AG10803 (cell line): ENCODE measurements around the gene TSPEAR.

ENCODE experiments used
- DNase-seq: peaks from one replicate; pipeline ENCODE4 v3.0.0; 2010; ENCODE audit warnings: low read depth
- H3K4me3 ChIP-seq: 2 replicates; pipeline ENCODE4 v1.5.1; 2011; ENCODE audit warnings: mild to moderate bottlenecking, low read length, control low read depth
- TF ChIP-seq, protein P1 (sequence below): conservative IDR thresholded peaks from 2 replicates; pipeline ENCODE4 v1.5.1; 2011; ENCODE audit warnings: mild to moderate bottlenecking, low read length, control low read depth, inconsistent platforms

TSPEAR gene

DNA sequence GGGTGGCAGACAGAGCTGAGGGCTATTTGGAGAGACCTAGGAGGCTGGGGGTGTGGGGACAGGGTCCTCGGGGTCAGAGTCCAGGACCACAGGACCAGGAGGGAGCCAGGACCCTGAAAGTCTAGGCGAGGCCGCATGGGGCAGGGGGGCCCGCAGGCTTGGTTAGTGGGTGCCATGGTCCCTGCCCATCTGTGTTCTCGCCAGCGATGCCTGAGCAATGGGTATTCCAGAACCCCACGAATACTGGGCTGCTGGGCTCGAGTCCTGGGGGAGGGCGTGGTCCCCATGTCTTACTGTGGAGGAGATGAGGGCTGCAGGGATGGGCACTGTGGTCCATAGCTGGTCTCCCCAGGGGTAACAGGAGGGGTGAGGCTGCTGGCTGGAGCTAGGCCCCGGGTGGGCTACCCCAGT, 121.1 kb downstream of the TSPEAR start:
- TF ChIP-seq, protein P1, sequence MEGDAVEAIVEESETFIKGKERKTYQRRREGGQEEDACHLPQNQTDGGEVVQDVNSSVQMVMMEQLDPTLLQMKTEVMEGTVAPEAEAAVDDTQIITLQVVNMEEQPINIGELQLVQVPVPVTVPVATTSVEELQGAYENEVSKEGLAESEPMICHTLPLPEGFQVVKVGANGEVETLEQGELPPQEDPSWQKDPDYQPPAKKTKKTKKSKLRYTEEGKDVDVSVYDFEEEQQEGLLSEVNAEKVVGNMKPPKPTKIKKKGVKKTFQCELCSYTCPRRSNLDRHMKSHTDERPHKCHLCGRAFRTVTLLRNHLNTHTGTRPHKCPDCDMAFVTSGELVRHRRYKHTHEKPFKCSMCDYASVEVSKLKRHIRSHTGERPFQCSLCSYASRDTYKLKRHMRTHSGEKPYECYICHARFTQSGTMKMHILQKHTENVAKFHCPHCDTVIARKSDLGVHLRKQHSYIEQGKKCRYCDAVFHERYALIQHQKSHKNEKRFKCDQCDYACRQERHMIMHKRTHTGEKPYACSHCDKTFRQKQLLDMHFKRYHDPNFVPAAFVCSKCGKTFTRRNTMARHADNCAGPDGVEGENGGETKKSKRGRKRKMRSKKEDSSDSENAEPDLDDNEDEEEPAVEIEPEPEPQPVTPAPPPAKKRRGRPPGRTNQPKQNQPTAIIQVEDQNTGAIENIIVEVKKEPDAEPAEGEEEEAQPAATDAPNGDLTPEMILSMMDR: no peak
- H3K4me3 ChIP-seq: no peak overlapping the region
- no peak for DNase-seq

GRCh38 chr21:44589586-44590305, 121.6 kb downstream of the TSPEAR start:
- DNase-seq: no peak
- no peak overlapping the region for H3K4me3 ChIP-seq
- TF ChIP-seq, protein P1: no peak

- TF ChIP-seq, protein P1: no peak
These were observed 122.3 kb downstream of the TSPEAR start for GRCh38 chr21:44589094-44589493.

DNA sequence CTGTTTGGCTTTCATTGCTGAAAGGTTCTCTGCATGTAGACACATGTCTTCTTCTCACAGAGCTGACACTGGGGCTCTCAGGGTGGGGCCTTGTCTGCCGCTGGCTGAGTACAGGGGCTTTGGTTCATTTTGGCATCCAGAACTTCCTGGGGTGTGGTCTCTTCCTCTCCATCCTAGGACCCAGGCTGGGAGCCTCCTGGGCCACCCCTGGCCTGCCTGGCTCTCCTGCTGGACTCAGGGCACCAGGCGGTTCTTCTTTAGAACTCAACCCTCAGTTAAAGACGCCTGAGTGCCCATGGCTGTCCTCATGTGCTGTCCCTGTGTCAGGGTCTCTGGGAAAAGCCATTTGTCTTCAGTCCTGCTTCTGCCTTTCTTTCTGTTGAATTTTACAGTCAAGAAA, 125.5 kb downstream of the TSPEAR start:
- H3K4me3 ChIP-seq: no peak overlapping the region
- TF ChIP-seq, protein P1: no peak
- no peak for DNase-seq

More at GRCh38 chr21:44589094-44589493, 122.3 kb downstream of the TSPEAR start:
- H3K4me3 ChIP-seq: no peak overlapping the region
- no peak for DNase-seq

GRCh38 chr21:44583800-44584147, 127.6 kb downstream of the TSPEAR start:
- DNase-seq: no peak
- no peak overlapping the region for H3K4me3 ChIP-seq
- TF ChIP-seq, protein P1: no peak

- no peak for DNase-seq
- TF ChIP-seq, protein P1: no peak
- no peak overlapping the region for H3K4me3 ChIP-seq
These were observed 128.1 kb downstream of the TSPEAR start for GRCh38 chr21:44583089-44583799.

DNA sequence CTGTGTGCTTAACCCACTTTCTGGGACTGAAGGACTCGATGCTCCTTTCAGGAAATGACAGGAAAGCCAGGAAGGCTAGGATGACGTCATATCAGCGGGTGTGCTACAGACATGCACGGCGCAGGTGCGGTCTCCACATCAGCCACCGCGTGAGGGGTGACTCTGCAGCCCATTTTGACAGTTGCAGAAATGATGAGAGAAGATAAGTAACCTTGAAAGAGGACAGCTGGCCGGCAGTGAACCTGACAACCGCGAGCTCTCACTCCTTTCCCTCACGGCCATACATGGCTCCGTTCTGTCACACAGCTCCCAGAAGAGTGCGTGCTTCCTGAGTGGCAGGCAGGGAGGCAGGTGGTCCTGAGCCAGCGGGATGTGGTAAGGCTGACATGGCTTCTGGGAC, 129.3 kb downstream of the TSPEAR start:
- no peak overlapping the region for H3K4me3 ChIP-seq
- DNase-seq: no peak
- TF ChIP-seq, protein P1: no peak
